K562 (cell line): ENCODE results near the gene TOMM40L. TPM values are rescaled to one million over a fixed set of nuclear protein-coding genes. Genes with fewer than 3 reads are reported as not detected.

ENCODE experiments used
- BACH1 ChIP-seq: fragments of 200-800 bp; sonication (Bioruptor generic); IDR thresholded peaks from 2 replicates; pipeline ENCODE4 v1.6.1; 2016; ENCODE audit warnings: missing genetic modification characterization, missing compliant biosample characterization
- BRD4 ChIP-seq: fragments of 200-600 bp; sonication (generic); IDR thresholded peaks from 2 replicates; pipeline ENCODE4 v1.6.1; 2017; ENCODE audit warnings: inconsistent platforms
- C11orf30 ChIP-seq: fragments of 450-650 bp; IDR thresholded peaks from 2 replicates; pipeline ENCODE4 v1.6.1; 2016; ENCODE audit warnings: low read depth, mild to moderate bottlenecking
- CSDE1 ChIP-seq, 2 experiments: fragments of 450-650 bp; IDR thresholded peaks; 2 replicates each; pipeline ENCODE4 v1.6.1; 2016; ENCODE audit warnings: mild to moderate bottlenecking in 1 of 2
- GATAD2B ChIP-seq: fragments of 450-650 bp; IDR thresholded peaks from 2 replicates; pipeline ENCODE4 v1.6.1; 2017; ENCODE audit warnings: mild to moderate bottlenecking, borderline replicate concordance
- GMEB1 ChIP-seq: fragments of 250-450 bp; sonication (Bioruptor Pico); IDR thresholded peaks from 2 replicates; pipeline ENCODE4 v1.4.0; 2020; ENCODE audit warnings: mild to moderate bottlenecking
- IFI16 ChIP-seq: fragments of 250-450 bp; sonication (Bioruptor Pico); IDR thresholded peaks from 2 replicates; pipeline ENCODE4 v2.1.2; 2022; ENCODE audit warnings: mild to moderate bottlenecking, inconsistent platforms
- SMARCC2 ChIP-seq: fragments of 450-650 bp; IDR thresholded peaks from 2 replicates; pipeline ENCODE4 v1.6.1; 2017; ENCODE audit warnings: antibody characterized with exemption, moderate library complexity, mild to moderate bottlenecking, low read depth
- THRAP3 ChIP-seq: fragments of 450-650 bp; IDR thresholded peaks from 2 replicates; pipeline ENCODE4 v1.6.1; 2016; ENCODE audit warnings: mild to moderate bottlenecking, inconsistent platforms, borderline replicate concordance
- ZC3H4 ChIP-seq: sonication (generic); formaldehyde crosslinking; IDR thresholded peaks from 2 replicates; pipeline ENCODE4 v1.9.0; 2021; ENCODE audit warnings: missing genetic modification reagents, borderline replicate concordance
- ZFP1 ChIP-seq: fragments of 450-650 bp; formaldehyde crosslinking; IDR thresholded peaks from 2 replicates; pipeline ENCODE4 v1.4.0; 2020; ENCODE audit warnings: mild to moderate bottlenecking, mixed read lengths
- ZNF146 ChIP-seq: IDR thresholded peaks from one replicate; pipeline ENCODE4 v1.6.1; 2018; ENCODE audit warnings: missing compliant biosample characterization; ENCODE audit not compliant: unreplicated experiment
- ZNF197 ChIP-seq: fragments of 200-800 bp; sonication (Bioruptor generic); IDR thresholded peaks from 2 replicates; pipeline ENCODE4 v1.6.1; 2016; ENCODE audit warnings: low read depth, missing genetic modification characterization, missing compliant biosample characterization
- ZNF24 ChIP-seq: fragments of 450-650 bp; IDR thresholded peaks from 2 replicates; pipeline ENCODE4 v1.6.1; 2016
- ZNF589 ChIP-seq: fragments of 200-800 bp; sonication (Bioruptor generic); IDR thresholded peaks from 2 replicates; pipeline ENCODE4 v1.6.1; 2016; ENCODE audit warnings: low read depth, missing genetic modification characterization, missing compliant biosample characterization
- ZNF76 ChIP-seq: fragments of 250-450 bp; sonication (Bioruptor Pico); IDR thresholded peaks from 2 replicates; pipeline ENCODE4 v1.4.0; 2020; ENCODE audit warnings: mild to moderate bottlenecking, moderate library complexity, borderline replicate concordance
- polyA plus RNA-seq, 8 experiments: library from polyadenylated mRNA; depleted of rRNA in 4 of 8; stranded (reverse) in 5 of 8; unstranded in 3 of 8; fragments of >200 nt; fragmentation: Nextera tagmentation in 2 of 8; fragmentation: Illumina TruSeq in 1 of 8; extraction: Ambion mirVana in 2 of 8; extraction: Trizol in 1 of 8; gene quantifications; 2 replicates each; pipeline versions ENCODE4 v1.2.1 to v1.2.3, GENCODE V29; 2011 to 2014; ENCODE audit warnings: inconsistent platforms in 1 of 8, missing spikeins in 1 of 8
- total RNA-seq, 7 experiments: library from RNA; depleted of rRNA in 6 of 7; stranded (reverse); fragments of >200 nt in 6 of 7; fragmentation: Illumina TruSeq in 2 of 7; extraction: Trizol in 2 of 7; gene quantifications; 2 replicates each; pipeline versions ENCODE4 v1.2.1 to v1.2.3, GENCODE V29; 2011 to 2021; ENCODE audit warnings: low replicate concordance in 1 of 7
- TF ChIP-seq, protein P1 (sequence below): fragments of 250-450 bp; sonication (Bioruptor Pico); IDR thresholded peaks from 2 replicates; pipeline ENCODE4 v1.5.0; 2021; ENCODE audit warnings: mild to moderate bottlenecking, borderline replicate concordance
- TF ChIP-seq, protein P2 (sequence below): IDR thresholded peaks from 3 replicates; pipeline ENCODE4 v1.6.1; 2011; ENCODE audit warnings: borderline replicate concordance, mild to moderate bottlenecking, moderate library complexity; ENCODE audit not compliant: insufficient read length; ENCODE audit errors: extremely low read depth
- TF ChIP-seq, protein P3 (sequence below), 2 experiments: IDR thresholded peaks; 2 replicates each; pipeline ENCODE4 v1.6.1; 2011; ENCODE audit warnings: borderline replicate concordance in 1 of 2, control low read depth in 1 of 2, low read depth in 1 of 2, low read length in 1 of 2, mild to moderate bottlenecking in 1 of 2, mixed read lengths in 1 of 2, moderate library complexity in 1 of 2; ENCODE audit not compliant: insufficient read depth in 1 of 2, insufficient read length in 1 of 2, poor library complexity in 1 of 2, severe bottlenecking in 1 of 2; ENCODE audit errors: extremely low read depth in 1 of 2

TOMM40L gene
- total and polyA plus RNA-seq, 9 of the 15 experiments (the other 6 are each of a cell fraction or from before 2014, with no cell fraction given), result 9.6 to 33.6 (median 25.2) TPM

DNA sequence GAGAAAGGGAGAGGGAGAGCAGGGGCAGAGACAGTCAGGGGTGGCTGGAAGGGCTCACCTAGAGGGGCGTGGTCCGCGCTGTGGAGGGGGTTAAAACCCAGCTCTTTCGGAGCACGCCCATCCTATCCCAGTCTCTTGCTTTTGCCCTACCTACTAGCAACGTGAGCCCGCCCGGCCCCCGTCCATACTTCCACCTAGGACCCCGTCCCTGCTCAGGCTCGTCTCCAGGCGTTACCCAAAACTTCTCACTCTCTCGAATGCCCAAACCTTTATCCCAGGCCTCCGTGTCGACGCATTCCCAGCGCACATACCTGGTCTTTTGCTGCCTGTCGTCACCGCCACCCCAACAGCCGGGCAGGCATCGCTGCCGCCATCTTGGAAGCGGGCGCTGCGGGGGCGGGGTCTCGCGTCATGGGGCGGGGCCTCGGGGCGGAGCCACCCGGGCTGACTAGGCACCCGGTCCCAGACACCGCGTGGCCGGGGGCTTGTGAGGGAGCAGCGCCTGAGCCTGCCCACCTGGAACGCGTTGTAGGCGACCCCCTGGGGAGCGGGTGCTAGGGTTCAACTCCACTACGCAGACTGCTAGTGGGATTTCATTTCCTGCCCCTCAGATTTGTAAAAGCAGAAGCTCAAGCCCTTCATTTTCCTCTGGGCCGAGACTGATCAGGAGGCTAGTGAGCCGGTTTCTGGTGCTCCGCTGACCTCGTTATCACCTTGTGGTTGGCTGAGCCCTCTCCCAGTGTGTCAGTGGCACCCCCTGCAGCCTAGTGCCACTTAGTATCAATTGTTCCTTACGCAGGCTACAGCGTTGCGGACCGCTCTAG is 48.5 kb upstream of the TOMM40L start, which contains the start of gene B4GALT3 (continued):
- TF ChIP-seq, protein P1, sequence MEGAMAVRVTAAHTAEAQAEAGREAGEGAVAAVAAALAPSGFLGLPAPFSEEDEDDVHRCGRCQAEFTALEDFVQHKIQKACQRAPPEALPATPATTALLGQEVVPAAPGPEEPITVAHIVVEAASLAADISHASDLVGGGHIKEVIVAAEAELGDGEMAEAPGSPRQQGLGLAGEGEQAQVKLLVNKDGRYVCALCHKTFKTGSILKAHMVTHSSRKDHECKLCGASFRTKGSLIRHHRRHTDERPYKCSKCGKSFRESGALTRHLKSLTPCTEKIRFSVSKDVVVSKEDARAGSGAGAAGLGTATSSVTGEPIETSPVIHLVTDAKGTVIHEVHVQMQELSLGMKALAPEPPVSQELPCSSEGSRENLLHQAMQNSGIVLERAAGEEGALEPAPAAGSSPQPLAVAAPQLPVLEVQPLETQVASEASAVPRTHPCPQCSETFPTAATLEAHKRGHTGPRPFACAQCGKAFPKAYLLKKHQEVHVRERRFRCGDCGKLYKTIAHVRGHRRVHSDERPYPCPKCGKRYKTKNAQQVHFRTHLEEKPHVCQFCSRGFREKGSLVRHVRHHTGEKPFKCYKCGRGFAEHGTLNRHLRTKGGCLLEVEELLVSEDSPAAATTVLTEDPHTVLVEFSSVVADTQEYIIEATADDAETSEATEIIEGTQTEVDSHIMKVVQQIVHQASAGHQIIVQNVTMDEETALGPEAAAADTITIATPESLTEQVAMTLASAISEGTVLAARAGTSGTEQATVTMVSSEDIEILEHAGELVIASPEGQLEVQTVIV (CRISPR knock-in tag), result no peak
- peak; percentile 90 for TF ChIP-seq ZNF24
- TF ChIP-seq CSDE1 (IDR thresholded peaks at IDR 0.05), result peak in 1 of 2 experiments; percentile 83; a peak in 2 of 4 replicates
- TF ChIP-seq ZFP1 (CRISPR knock-in tag), result no peak
- 0 out of 2 replicates have a peak, but pooled peaks have one; percentile 52 for TF ChIP-seq ZNF76
- TF ChIP-seq BACH1, result no peak
- TF ChIP-seq ZC3H4 (CRISPR knock-in tag), result no peak
- TF ChIP-seq ZNF589 (CRISPR knock-in tag), result peak; percentile 49; the same call in 1 of the 2 replicates
- TF ChIP-seq IFI16, result no peak
- no peak for TF ChIP-seq ZNF146 (CRISPR knock-in tag)
- TF ChIP-seq, protein P2, sequence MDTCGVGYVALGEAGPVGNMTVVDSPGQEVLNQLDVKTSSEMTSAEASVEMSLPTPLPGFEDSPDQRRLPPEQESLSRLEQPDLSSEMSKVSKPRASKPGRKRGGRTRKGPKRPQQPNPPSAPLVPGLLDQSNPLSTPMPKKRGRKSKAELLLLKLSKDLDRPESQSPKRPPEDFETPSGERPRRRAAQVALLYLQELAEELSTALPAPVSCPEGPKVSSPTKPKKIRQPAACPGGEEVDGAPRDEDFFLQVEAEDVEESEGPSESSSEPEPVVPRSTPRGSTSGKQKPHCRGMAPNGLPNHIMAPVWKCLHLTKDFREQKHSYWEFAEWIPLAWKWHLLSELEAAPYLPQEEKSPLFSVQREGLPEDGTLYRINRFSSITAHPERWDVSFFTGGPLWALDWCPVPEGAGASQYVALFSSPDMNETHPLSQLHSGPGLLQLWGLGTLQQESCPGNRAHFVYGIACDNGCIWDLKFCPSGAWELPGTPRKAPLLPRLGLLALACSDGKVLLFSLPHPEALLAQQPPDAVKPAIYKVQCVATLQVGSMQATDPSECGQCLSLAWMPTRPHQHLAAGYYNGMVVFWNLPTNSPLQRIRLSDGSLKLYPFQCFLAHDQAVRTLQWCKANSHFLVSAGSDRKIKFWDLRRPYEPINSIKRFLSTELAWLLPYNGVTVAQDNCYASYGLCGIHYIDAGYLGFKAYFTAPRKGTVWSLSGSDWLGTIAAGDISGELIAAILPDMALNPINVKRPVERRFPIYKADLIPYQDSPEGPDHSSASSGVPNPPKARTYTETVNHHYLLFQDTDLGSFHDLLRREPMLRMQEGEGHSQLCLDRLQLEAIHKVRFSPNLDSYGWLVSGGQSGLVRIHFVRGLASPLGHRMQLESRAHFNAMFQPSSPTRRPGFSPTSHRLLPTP, result no peak
- TF ChIP-seq, protein P3, sequence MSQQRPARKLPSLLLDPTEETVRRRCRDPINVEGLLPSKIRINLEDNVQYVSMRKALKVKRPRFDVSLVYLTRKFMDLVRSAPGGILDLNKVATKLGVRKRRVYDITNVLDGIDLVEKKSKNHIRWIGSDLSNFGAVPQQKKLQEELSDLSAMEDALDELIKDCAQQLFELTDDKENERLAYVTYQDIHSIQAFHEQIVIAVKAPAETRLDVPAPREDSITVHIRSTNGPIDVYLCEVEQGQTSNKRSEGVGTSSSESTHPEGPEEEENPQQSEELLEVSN (IDR thresholded peaks at IDR 0.05; ENCODE audit: borderline replicate concordance in 1 of 2, extremely low read depth in 1 of 2, insufficient read depth in 1 of 2, insufficient read length in 1 of 2, low read depth in 1 of 2, low read length in 1 of 2, poor library complexity in 1 of 2, severe bottlenecking in 1 of 2), result peak; percentile 85 to 91
- TF ChIP-seq BRD4, result no peak
- TF ChIP-seq SMARCC2, result 0 out of 2 replicates have a peak, but pooled peaks have one; percentile 24
- 0 out of 2 replicates have a peak, but pooled peaks have one; percentile 50 for TF ChIP-seq THRAP3
- TF ChIP-seq GATAD2B, result no peak
- no peak for TF ChIP-seq GMEB1 (CRISPR knock-in tag)
- TF ChIP-seq C11orf30, result peak; percentile 62
- TF ChIP-seq ZNF197 (CRISPR knock-in tag), result peak; percentile 60; the same call in 1 of the 2 replicates
